GM19238 (cell line): ENCODE data around the gene NANP.
"Not testable (repeated sequence)": the region's sequence is repeated elsewhere in the genome, so short reads cannot be mapped to it uniquely, and the experiment has no call there.

ENCODE experiments used
- DNase-seq: peaks from one replicate; pipeline ENCODE4 v3.0.0; 2011; ENCODE audit warnings: low spot score; ENCODE audit not compliant: insufficient read length

Gene NANP

GRCh38 chr20:25623736-25624499 is at the start of gene NANP:
NANP (minus strand) TSS chr20:25624014; CDS start chr20:25623948, 66 bp downstream.
- peak; percentile 86 for DNase-seq

- DNase-seq: no peak
Measured at GRCh38 chr20:25672659-25673235, 48.9 kb upstream of the NANP start.

- DNase-seq: no peak
Measured at GRCh38 chr20:25669826-25670422, 46.1 kb upstream of the NANP start.

GRCh38 chr20:25668446-25668845 is 44.6 kb upstream of the NANP start:
- no peak for DNase-seq

GRCh38 chr20:25659999-25660398 is 36.2 kb upstream of the NANP start:
- DNase-seq: no peak

GRCh38 chr20:25654487-25654886 is 30.7 kb upstream of the NANP start:
- no peak for DNase-seq

GRCh38 chr20:25652866-25653265 is 29.1 kb upstream of the NANP start:
- DNase-seq: not testable (repeated sequence)

- DNase-seq: no peak
Measured at GRCh38 chr20:25644814-25645213, 21.0 kb upstream of the NANP start.

- DNase-seq: no peak
Measured at GRCh38 chr20:25643716-25644115, 19.9 kb upstream of the NANP start.

- DNase-seq: no peak
Measured at GRCh38 chr20:25637247-25637646, 13.4 kb upstream of the NANP start.

- no peak for DNase-seq
Measured at GRCh38 chr20:25632940-25633790, 9.4 kb upstream of the NANP start.

GRCh38 chr20:25630615-25631014 is 6.8 kb upstream of the NANP start:
- DNase-seq: not testable (repeated sequence)

- DNase-seq: no peak
Measured at GRCh38 chr20:25629816-25630499, 6.1 kb upstream of the NANP start.

GRCh38 chr20:25626779-25627178 is 3.0 kb upstream of the NANP start:
- DNase-seq: no peak

- no peak for DNase-seq
Measured at GRCh38 chr20:25624500-25624939, 706 bp upstream of the NANP start.

- peak; percentile 7 for DNase-seq
Measured at GRCh38 chr20:25623225-25623735, 534 bp downstream of the NANP start.

GRCh38 chr20:25622450-25623224 is 1.2 kb downstream of the NANP start:
- no peak for DNase-seq

GRCh38 chr20:25622049-25622448 is 1.8 kb downstream of the NANP start:
- DNase-seq: no peak

- DNase-seq: no peak
Measured at GRCh38 chr20:25619514-25619913, 4.3 kb downstream of the NANP start.

- no peak for DNase-seq
Measured at GRCh38 chr20:25608774-25609173, 15.0 kb downstream of the NANP start.
